ENCODE measurements around the gene CYB561D1.

CYB561D1 gene

DNA sequence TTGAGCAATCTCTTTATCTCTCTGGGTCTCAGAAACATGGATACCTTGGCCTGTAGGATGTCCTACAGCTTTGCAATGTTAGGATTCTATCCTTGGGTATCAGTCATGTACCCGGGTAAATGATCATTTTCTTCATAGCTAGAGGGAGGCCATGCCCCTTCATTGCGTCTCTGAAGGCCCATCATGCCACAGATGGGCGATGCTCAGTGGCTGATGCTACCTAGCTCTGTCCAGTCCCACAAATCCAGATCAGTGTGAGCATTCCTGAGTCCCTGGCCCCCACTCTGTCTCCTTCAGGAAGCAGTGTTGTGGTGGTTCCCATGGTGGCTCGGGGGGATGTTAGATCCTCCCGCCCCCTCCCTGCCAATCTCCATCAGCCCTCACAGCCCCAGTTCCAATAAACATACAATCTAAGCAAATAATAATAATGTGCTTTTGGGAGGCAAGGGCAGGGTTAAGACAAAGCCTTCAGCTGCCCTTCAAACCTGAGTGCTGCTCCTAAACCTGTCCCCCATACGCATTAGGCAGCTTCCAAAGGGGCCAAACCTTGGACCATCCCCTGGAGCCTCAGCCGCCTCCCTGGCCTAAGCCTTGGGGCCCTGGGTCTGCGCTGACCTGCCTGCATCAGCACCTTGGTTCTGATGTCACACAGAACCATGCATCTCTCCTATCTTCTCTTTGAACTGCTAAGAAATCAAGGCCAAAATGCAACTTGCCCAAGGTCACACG lies 45.1 kb downstream of the CYB561D1 start:
- Mint-ChIP-seq H3K9me3 (no peaks in the 10 kb centered on the region), H3K27ac (no peak overlapping the region), H3K36me3 (ENCODE audit: low read depth) (no peaks in the 10 kb centered on the region), H3K4me1 (ENCODE audit: low read depth) (no peaks in the 10 kb centered on the region), H3K4me3 (no peak overlapping the region), H3K27me3 (ENCODE audit: low read depth) (no peaks in the 10 kb centered on the region)

DNA sequence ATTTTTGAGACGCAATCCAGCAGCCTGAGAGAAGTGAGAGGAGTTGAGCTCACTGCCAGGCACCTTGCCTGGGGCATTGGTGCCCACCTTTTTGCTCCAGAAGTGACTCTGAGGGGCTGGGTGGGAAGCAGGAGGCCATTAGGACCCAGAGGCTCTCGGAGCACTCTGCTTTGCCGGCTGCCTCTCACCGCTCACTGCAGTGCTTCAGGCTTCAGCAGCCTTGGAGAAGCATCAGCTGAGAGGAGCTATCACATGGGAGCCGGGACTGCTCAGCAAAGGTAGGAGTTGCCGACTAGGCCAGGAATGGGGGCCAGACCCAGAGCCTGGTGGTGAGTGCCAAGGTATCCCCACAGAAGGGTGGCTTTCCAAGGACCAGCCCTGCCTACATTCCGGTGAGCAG lies 45.8 kb downstream of the CYB561D1 start, which contains the start of gene GPR61:
GPR61 (plus strand) TSS at position 197 of the 400 bp plus-strand sequence. CDS start 3,151 bp downstream, outside the sequence.
- Mint-ChIP-seq H3K9me3 (no peaks in the 10 kb centered on the region), H3K36me3 (ENCODE audit: low read depth) (no peaks in the 10 kb centered on the region), H3K27me3 (ENCODE audit: low read depth) (no peaks in the 10 kb centered on the region), H3K4me1 (ENCODE audit: low read depth) (no peaks in the 10 kb centered on the region), H3K27ac (no peak within 1 kb of the TSS), H3K4me3 (no peak within 1 kb of the TSS)

DNA sequence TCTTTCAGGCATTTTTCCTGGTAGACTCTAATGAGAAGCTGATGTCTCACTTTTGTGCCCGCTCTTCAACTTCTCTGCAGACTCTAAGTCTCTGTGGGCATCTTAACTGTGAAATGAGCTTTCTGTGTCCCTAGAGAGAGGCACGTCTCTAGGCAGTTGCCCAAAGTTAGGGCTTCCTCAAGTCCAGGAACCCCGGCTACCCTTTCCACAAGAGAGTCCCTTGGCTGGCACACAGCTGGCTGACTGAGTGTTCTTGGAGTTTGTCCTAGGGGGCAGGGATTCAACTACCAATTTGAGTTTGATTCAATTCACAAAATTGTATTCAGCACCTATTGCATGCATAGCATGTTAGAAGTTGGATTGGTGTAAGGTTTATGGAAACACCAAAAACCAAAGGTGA lies 47.2 kb downstream of the CYB561D1 start:
- no peaks in the 10 kb centered on the region for H3K36me3 Mint-ChIP-seq (ENCODE audit: low read depth)
- no peak overlapping the region for H3K27ac Mint-ChIP-seq
- no peak overlapping the region for H3K4me3 Mint-ChIP-seq
- H3K4me1 Mint-ChIP-seq (ENCODE audit: low read depth) = no peaks in the 10 kb centered on the region
- no peaks in the 10 kb centered on the region for H3K9me3 Mint-ChIP-seq
- no peaks in the 10 kb centered on the region for H3K27me3 Mint-ChIP-seq (ENCODE audit: low read depth)

DNA sequence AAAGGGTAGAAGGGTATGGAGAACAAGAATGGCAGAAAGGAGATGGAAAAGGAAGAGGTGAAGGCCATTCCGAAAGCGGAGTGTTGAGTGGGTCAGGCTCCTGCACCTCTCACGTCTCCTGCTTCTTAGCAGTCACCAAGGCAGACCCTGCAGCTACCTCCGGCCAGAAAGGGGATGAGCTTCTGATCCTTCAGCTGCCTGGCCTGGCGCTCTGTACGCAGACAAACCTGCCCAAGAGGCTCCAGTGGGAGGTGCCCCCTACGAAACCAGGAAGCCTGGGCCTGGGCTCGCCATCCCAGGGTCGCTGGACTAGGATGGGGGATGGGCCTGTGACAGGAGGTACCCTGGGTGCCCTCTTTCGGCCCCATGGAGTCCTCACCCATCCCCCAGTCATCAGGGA lies 48.8 kb downstream of the CYB561D1 start:
- Mint-ChIP-seq H3K27ac (no peak overlapping the region), H3K27me3 (ENCODE audit: low read depth) (no peaks in the 10 kb centered on the region), H3K4me3 (no peak overlapping the region), H3K36me3 (ENCODE audit: low read depth) (peaks cover 2% of the 10 kb centered on the region), H3K4me1 (ENCODE audit: low read depth) (peaks cover 14% of the 10 kb centered on the region), H3K9me3 (no peaks in the 10 kb centered on the region)

DNA sequence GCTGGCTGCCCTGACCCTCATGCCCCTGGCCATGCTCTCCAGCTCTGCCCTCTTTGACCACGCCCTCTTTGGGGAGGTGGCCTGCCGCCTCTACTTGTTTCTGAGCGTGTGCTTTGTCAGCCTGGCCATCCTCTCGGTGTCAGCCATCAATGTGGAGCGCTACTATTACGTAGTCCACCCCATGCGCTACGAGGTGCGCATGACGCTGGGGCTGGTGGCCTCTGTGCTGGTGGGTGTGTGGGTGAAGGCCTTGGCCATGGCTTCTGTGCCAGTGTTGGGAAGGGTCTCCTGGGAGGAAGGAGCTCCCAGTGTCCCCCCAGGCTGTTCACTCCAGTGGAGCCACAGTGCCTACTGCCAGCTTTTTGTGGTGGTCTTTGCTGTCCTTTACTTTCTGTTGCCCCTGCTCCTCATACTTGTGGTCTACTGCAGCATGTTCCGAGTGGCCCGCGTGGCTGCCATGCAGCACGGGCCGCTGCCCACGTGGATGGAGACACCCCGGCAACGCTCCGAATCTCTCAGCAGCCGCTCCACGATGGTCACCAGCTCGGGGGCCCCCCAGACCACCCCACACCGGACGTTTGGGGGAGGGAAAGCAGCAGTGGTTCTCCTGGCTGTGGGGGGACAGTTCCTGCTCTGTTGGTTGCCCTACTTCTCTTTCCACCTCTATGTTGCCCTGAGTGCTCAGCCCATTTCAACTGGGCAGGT lies 49.5 kb downstream of the CYB561D1 start:
- no peaks in the 10 kb centered on the region for H3K27me3 Mint-ChIP-seq (ENCODE audit: low read depth)
- H3K4me1 Mint-ChIP-seq (ENCODE audit: low read depth) = peaks cover 16% of the 10 kb centered on the region
- no peak overlapping the region for H3K4me3 Mint-ChIP-seq
- no peak overlapping the region for H3K27ac Mint-ChIP-seq
- H3K36me3 Mint-ChIP-seq (ENCODE audit: low read depth) = peaks cover 5% of the 10 kb centered on the region
- no peaks in the 10 kb centered on the region for H3K9me3 Mint-ChIP-seq

DNA sequence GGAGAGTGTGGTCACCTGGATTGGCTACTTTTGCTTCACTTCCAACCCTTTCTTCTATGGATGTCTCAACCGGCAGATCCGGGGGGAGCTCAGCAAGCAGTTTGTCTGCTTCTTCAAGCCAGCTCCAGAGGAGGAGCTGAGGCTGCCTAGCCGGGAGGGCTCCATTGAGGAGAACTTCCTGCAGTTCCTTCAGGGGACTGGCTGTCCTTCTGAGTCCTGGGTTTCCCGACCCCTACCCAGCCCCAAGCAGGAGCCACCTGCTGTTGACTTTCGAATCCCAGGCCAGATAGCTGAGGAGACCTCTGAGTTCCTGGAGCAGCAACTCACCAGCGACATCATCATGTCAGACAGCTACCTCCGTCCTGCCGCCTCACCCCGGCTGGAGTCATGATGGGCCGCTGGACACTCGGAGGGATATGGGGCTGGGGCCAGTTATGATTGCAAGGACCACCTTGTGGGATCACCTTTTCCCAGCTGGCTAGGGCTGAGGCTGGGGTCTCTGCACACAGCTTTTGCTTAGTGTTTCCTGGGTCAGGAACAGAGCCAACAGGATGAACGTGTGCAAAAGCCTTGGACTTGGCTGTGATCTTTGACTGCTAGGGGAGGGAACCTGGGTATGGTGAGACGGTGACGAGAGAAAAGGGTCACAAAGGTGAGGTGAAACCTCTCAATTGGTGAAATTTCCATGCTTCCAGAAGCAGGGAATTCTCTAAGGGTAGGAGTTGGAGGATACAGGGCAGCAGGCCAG lies 50.3 kb downstream of the CYB561D1 start:
- Mint-ChIP-seq H3K9me3 (no peaks in the 10 kb centered on the region), H3K27ac (no peak overlapping the region), H3K27me3 (ENCODE audit: low read depth) (no peaks in the 10 kb centered on the region), H3K4me3 (no peak overlapping the region), H3K4me1 (ENCODE audit: low read depth) (peaks cover 19% of the 10 kb centered on the region), H3K36me3 (ENCODE audit: low read depth) (peaks cover 7% of the 10 kb centered on the region)

DNA sequence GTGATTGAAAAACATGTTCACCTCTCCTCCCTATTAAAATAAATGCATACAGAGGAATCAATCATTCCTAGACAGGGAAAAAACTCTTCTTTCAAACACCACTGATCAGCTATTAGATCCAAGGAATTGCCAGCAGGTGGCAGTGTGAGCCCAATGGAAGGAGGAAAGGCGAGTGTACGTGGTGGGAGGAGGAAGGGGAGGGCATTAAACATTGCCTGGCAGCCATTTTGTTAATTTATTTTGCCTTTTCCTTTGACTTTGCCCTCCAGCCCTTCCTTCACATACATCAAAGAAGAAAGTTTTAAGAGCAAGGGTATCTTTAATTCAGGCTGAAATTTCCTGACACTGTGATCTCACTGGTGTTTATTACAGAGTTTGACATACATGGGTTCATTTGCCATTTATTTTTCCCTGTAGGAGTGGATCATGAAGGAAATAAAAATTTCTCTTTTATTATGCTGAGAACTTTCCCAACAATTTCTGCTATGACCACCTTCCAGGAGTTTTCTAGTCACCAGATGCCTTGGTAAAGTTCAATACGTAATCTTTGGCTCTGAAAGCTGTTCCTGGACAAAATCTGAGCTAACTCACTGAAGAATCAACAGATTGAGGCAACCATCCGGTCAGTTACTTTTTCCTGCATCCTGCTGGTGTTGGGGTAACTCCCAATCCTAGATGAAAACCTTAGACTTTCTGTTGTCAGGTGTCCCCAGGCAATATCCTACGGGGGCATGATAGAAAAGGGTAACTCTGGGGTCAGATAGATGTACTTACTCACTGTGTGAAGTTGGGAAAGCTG lies 52.6 kb downstream of the CYB561D1 start:
- H3K9me3 Mint-ChIP-seq = no peaks in the 10 kb centered on the region
- peak overlapping the region; percentile 96 for H3K27ac Mint-ChIP-seq
- no peaks in the 10 kb centered on the region for H3K27me3 Mint-ChIP-seq (ENCODE audit: low read depth)
- H3K4me1 Mint-ChIP-seq (ENCODE audit: low read depth) = peaks cover 31% of the 10 kb centered on the region
- peak overlapping the region; percentile 95 for H3K4me3 Mint-ChIP-seq
- peaks cover 8% of the 10 kb centered on the region for H3K36me3 Mint-ChIP-seq (ENCODE audit: low read depth)

DNA sequence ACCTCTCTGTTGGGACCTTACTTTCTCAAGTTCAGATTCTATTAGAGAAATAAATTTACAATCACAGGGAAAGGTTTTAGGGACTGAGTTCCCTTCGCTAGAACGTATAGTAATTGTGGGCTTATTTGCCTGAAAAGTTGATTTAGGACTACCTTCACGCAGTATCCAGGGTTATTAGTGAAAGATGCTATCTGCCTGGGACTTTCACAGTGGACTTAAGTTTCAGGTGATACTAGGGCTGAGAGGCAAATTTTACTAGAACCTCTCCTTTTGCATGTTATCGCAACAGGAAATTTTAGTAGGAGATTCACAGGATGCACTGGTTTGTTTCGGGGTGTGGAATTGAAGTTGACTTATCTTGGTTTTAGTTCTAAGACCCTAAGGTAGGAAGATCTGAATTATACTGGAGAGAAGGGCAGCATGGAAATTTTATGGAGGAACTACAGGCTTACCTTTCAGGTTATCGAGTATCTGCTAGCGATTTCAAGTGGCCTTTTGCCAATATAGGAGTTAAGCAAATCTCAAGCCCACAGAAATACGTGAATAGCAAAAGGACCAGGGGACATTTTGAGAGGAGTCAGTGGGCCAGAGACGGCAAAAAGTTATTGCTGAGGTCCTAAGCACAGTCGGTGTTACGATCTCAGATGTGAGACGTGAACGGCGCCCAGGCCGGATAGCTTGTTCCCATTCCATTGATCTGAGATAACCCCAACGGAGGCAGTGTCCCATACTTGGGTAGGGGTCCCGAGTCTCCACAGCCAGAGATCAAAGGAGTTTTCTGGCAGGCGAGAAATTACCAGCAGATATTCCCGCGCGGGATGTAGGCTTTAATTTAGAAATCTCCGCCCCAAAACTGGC lies 53.8 kb downstream of the CYB561D1 start:
- no peaks in the 10 kb centered on the region for H3K27me3 Mint-ChIP-seq (ENCODE audit: low read depth)
- H3K4me3 Mint-ChIP-seq = peak overlapping the region; percentile 95
- H3K36me3 Mint-ChIP-seq (ENCODE audit: low read depth) = peaks cover 10% of the 10 kb centered on the region
- H3K4me1 Mint-ChIP-seq (ENCODE audit: low read depth) = peaks cover 33% of the 10 kb centered on the region
- H3K9me3 Mint-ChIP-seq = no peaks in the 10 kb centered on the region
- H3K27ac Mint-ChIP-seq = peak overlapping the region; percentile 96

DNA sequence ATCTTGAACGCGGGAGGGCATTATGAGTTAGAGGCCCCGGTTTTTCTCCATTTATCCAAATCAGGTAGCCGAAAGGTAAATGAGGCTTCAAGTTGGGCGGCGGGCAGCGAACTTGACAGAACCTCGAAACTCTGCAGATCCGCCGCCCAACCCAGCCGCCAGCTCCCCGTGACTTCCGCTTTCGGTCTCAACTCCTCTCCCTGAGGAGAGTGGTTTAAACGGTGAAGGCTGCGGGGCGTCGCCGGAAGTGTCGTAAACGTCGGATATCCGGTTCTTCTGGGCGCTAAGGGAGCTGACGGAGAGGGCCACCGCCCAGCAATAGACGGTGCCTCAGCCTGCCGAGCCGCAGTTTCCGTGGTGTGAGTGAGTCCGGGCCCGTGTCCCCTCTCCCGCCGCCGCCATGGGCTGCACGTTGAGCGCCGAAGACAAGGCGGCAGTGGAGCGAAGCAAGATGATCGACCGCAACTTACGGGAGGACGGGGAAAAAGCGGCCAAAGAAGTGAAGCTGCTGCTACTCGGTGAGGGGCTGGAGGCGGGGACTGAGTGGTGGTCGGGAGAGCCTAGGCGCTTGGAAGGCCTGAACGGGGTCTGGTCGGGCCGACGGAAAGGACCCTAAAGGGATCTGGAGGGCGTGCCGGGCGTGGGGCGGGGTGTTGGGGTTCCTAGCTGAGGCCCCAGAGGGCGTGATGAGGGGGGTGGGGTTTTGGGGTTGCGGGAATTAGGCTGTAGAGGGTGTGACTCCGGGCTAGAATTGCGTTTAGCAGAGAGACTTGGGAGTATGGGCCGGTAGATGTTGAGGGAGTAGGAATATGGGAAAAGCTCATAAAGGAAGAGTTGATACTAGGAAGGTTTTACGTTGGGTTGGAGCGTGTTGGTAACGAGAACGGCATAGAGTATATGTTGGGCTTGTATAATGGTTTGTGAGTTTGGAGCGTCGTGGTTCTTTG lies 54.7 kb downstream of the CYB561D1 start, which contains the start of gene GNAI3:
GNAI3 (plus strand) TSS at position 295 of the 947 bp plus-strand sequence; CDS start at position 401, 106 bp downstream.
- peaks cover 12% of the 10 kb centered on the region for H3K36me3 Mint-ChIP-seq (ENCODE audit: low read depth)
- peak within 1 kb of the TSS; percentile 95 for H3K4me3 Mint-ChIP-seq
- no peaks in the 10 kb centered on the region for H3K27me3 Mint-ChIP-seq (ENCODE audit: low read depth)
- H3K9me3 Mint-ChIP-seq = no peaks in the 10 kb centered on the region
- H3K27ac Mint-ChIP-seq = peak within 1 kb of the TSS; percentile 96
- H3K4me1 Mint-ChIP-seq (ENCODE audit: low read depth) = peaks cover 36% of the 10 kb centered on the region

Measured in T-helper 1 cell treated with Interleukin-12 subunit alpha and Interleukin-12 subunit beta and Interleukin-4 antibody, amounts not matched to agents 30 μg/mL and 1 μg/mL, for 36 hours (primary cell).